DOHH2 (cell line): ENCODE data around the gene PFKL.

Experiments
- H3F3A ChIP-seq: fragments of 200-600 bp; sonication (generic), shearing (Covaris generic); 2 replicates; pipeline ENCODE4 v1.6.0; 2016; ENCODE audit warnings: antibody characterized with exemption, mild to moderate bottlenecking; ENCODE audit not compliant: control insufficient read depth, insufficient read depth
- H3K27ac ChIP-seq: fragments of 200-600 bp; sonication (generic); 2 replicates; pipeline ENCODE4 v1.5.1; 2014; ENCODE audit warnings: low read depth, mild to moderate bottlenecking, low read length, moderate library complexity
- H3K27me3 ChIP-seq: fragments of 200-600 bp; sonication (generic); 2 replicates; pipeline ENCODE4 v1.6.1; 2014; ENCODE audit warnings: mild to moderate bottlenecking, low read length, mixed read lengths; ENCODE audit not compliant: control insufficient read depth
- H3K36me3 ChIP-seq: fragments of 200-600 bp; sonication (generic); 2 replicates; pipeline ENCODE4 v1.6.1; 2014; ENCODE audit warnings: mild to moderate bottlenecking, low read length, moderate library complexity, mixed read lengths; ENCODE audit not compliant: control insufficient read depth
- H3K4me1 ChIP-seq: fragments of 200-600 bp; sonication (generic); 2 replicates; pipeline ENCODE4 v1.6.1; 2014; ENCODE audit warnings: mild to moderate bottlenecking, low read length, mixed read lengths; ENCODE audit not compliant: control insufficient read depth
- H3K4me2 ChIP-seq: fragments of 200-600 bp; sonication (generic); 2 replicates; pipeline ENCODE4 v1.6.0; 2014; ENCODE audit warnings: mild to moderate bottlenecking, low read length, moderate library complexity
- H3K4me3 ChIP-seq: fragments of 200-600 bp; sonication (generic); 2 replicates; pipeline ENCODE4 v1.5.1; 2014; ENCODE audit warnings: mild to moderate bottlenecking, low read length, mixed read lengths
- H3K79me2 ChIP-seq: fragments of 200-600 bp; sonication (generic); 2 replicates; pipeline ENCODE4 v1.6.1; 2014; ENCODE audit warnings: mild to moderate bottlenecking, low read length, mixed read lengths; ENCODE audit not compliant: control insufficient read depth
- H3K9me2 ChIP-seq: fragments of 200-600 bp; sonication (generic); replicated peaks from 2 replicates; pipeline ENCODE4 v1.6.1; 2014; ENCODE audit warnings: mild to moderate bottlenecking, low read length, mixed read lengths; ENCODE audit not compliant: control insufficient read depth
- H3K9me3 ChIP-seq: fragments of 200-600 bp; sonication (generic); 2 replicates; pipeline ENCODE4 v1.6.1; 2014; ENCODE audit warnings: antibody characterized with exemption, low read length, mixed read lengths; ENCODE audit not compliant: control insufficient read depth, insufficient read depth
- H4K20me1 ChIP-seq: fragments of 200-600 bp; sonication (generic); 2 replicates; pipeline ENCODE4 v1.6.0; 2014; ENCODE audit warnings: low read depth, mild to moderate bottlenecking, antibody characterized with exemption, low read length, moderate library complexity; ENCODE audit not compliant: control insufficient read depth, insufficient read depth
- CTCF ChIP-seq: fragments of 200-600 bp; sonication (generic); IDR thresholded peaks from one replicate; pipeline ENCODE4 v1.5.1; 2014; ENCODE audit warnings: antibody characterized with exemption, mild to moderate bottlenecking, low read depth, low read length; ENCODE audit not compliant: poor library complexity, severe bottlenecking
- EZH2phosphoT487 ChIP-seq: fragments of 200-600 bp; sonication (generic); IDR thresholded peaks from 2 replicates; pipeline ENCODE4 v1.6.1; 2017; ENCODE audit warnings: borderline replicate concordance, mild to moderate bottlenecking, antibody characterized with exemption, low read length, moderate library complexity, mixed read lengths

PFKL gene

DNA sequence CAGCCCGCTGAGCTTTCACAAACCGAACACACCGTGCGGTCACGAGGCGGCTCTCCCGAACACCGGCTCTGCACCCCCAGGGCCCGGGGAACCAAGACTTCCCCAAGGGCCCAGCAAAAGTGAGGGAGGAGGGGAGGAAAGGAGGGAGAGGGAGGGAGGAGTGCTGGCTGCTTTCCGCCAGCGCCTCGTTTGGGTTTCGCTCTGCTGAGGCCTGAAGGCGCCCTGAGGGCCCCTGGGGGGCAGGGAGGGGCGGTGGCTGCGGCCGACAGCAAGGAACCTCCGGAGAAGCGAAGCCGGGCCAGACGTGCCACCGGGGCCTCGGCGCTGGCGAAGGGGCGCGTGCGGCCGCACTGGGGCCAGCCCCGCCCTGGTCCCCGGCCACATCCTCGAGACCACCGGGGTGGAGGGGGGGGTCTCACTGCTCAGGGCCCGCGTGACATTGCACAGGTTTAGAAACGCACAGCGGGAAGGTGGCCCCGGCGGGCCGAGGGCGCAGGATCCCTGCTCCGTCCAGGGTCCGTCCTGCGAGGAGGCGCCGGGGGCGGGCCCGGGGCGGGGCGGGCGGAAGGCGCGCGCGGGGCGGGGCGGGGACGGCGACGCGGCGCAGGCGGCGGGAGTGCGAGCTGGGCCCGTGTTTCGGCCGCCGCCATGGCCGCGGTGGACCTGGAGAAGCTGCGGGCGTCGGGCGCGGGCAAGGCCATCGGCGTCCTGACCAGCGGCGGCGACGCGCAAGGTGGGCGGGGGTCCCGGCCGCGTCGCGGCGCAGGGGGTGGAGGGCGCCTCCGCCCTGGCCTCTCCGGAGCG lies at the start of gene PFKL:
Gene PFKL (plus strand): TSS at position 596 of the 804 bp plus-strand sequence. CDS start 53 bp downstream, at position 649.
- Histone ChIP-seq H3K79me2 (peaks cover 46% of the 10 kb centered on the region), H3K27me3 (peaks cover 10% of the 10 kb centered on the region), H3K9me2 (no peaks in the 10 kb centered on the region), H3K36me3 (peaks cover 35% of the 10 kb centered on the region), H4K20me1 (peaks cover 16% of the 10 kb centered on the region; the same call in 1 of the 2 replicates), H3K4me2 (peak within 1 kb of the TSS; percentile 97), H3K27ac (peak within 1 kb of the TSS; percentile 95), H3K4me1 (peaks cover 79% of the 10 kb centered on the region), H3K4me3 (peak within 1 kb of the TSS; percentile 78), H3K9me3 (no peaks in the 10 kb centered on the region), H3F3A (peaks cover 8% of the 10 kb centered on the region)
- TF ChIP-seq CTCF = no peak
- no peak for TF ChIP-seq EZH2phosphoT487

GRCh38 chr21:44253832-44254710 lies 45.8 kb upstream of the PFKL start:
- Histone ChIP-seq H3K79me2 (no peaks in the 10 kb centered on the region), H3K4me3 (no peak overlapping the region), H3K9me3 (no peaks in the 10 kb centered on the region), H3F3A (no peaks in the 10 kb centered on the region), H3K4me1 (no peaks in the 10 kb centered on the region), H3K36me3 (no peaks in the 10 kb centered on the region), H3K4me2 (no peak overlapping the region), H4K20me1 (no peaks in the 10 kb centered on the region), H3K9me2 (no peaks in the 10 kb centered on the region), H3K27me3 (peaks cover 15% of the 10 kb centered on the region), H3K27ac (no peak overlapping the region)
- TF ChIP-seq CTCF (no peak), EZH2phosphoT487 (no peak)

DNA sequence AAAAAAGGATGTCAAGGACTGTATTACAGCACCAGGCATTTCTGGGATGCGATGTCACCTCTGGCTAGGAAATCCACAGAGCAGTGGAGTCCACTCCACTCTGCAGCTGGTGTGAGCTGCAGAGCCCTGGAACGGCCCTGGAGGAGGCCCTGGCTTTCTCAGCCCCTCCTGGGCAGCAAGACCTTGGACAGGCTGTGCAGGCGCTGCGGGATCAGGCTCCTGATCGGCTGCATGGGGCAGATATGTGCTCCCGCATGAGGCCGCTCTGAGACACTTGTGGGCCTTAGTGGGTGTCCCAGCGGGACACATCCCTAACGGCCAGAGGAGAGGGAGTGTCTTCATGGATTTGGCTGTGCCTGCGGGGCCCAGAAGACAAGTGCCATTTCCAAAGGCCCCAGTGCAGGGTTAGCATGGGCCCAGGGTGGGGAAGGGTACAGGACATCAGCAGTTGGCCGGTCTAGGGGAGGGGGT lies 44.3 kb upstream of the PFKL start:
- Histone ChIP-seq H3K9me3 (no peaks in the 10 kb centered on the region), H3K4me2 (no peak overlapping the region)

More for the DNA sequence above, 44.3 kb upstream of the PFKL start:
- Histone ChIP-seq H3K27me3 (peaks cover 15% of the 10 kb centered on the region), H3K4me1 (no peaks in the 10 kb centered on the region), H3F3A (no peaks in the 10 kb centered on the region), H4K20me1 (no peaks in the 10 kb centered on the region), H3K79me2 (no peaks in the 10 kb centered on the region), H3K36me3 (no peaks in the 10 kb centered on the region), H3K27ac (no peak overlapping the region), H3K9me2 (no peaks in the 10 kb centered on the region), H3K4me3 (no peak overlapping the region)
- no peak for TF ChIP-seq CTCF
- TF ChIP-seq EZH2phosphoT487 = no peak
